Activated naive CD8-positive, alpha-beta T cell treated with anti-CD3 and anti-CD28 coated beads, Interleukin-2, amount 10 ng/mL, durations not matched to agents 7 days and 5 days (primary cell): ENCODE data around the gene OR1D5. TPM values are rescaled to one million over a fixed set of nuclear protein-coding genes. Genes with fewer than 3 reads are reported as not detected.
"Not testable (repeated sequence)": the region's sequence is repeated elsewhere in the genome, so short reads cannot be mapped to it uniquely, and the experiment has no call there.

ENCODE experiments used
- ATAC-seq: fragments of 150-1000 bp; cut with Tn5 transposase; one replicate; pipeline ENCODE4 v1.10.0; 2021; ENCODE audit warnings: low read depth, moderate library complexity
- POLR2A ChIA-PET: fragments of 350-600 bp; sonication (Branson Sonifier 250); formaldehyde crosslinking; loops from one replicate; lab custom pipeline; 2021; ENCODE audit warnings: antibody characterized with exemption; lab: Charles Lee
- DNase-seq: peaks from one replicate; pipeline ENCODE4 v3.0.0; 2021
- H3K27ac Mint-ChIP-seq: one replicate; pipeline ENCODE4 v1.8.0; 2022; ENCODE audit warnings: mild to moderate bottlenecking, mixed read lengths
- H3K27me3 Mint-ChIP-seq: one replicate; pipeline ENCODE4 v1.8.0; 2022; ENCODE audit warnings: mild to moderate bottlenecking, moderate library complexity, mixed read lengths
- H3K36me3 Mint-ChIP-seq: one replicate; pipeline ENCODE4 v1.8.0; 2021; ENCODE audit warnings: mild to moderate bottlenecking, mixed read lengths
- H3K4me1 Mint-ChIP-seq: one replicate; pipeline ENCODE4 v1.8.0; 2021; ENCODE audit warnings: mixed read lengths
- H3K4me3 Mint-ChIP-seq: one replicate; pipeline ENCODE4 v1.8.0; 2022; ENCODE audit warnings: mild to moderate bottlenecking, moderate library complexity, mixed read lengths
- H3K9me3 Mint-ChIP-seq: one replicate; pipeline ENCODE4 v1.8.0; 2021; ENCODE audit warnings: mixed read lengths
- total RNA-seq, 2 experiments: library from RNA; stranded (reverse); gene quantifications; one replicate each; pipeline ENCODE4 v1.2.3, GENCODE V29; 2021

OR1D5 gene
- total RNA-seq, 2 experiments from 2014 or later = not detected

GRCh38 chr17:3037259-3037658 lies 26.1 kb downstream of the OR1D5 start:
- POLR2A ChIA-PET = no interaction called here
- Mint-ChIP-seq H3K4me1 (no peaks in the 10 kb centered on the region), H3K36me3 (no peaks in the 10 kb centered on the region), H3K4me3 (no peak overlapping the region), H3K27ac (no peak overlapping the region), H3K27me3 (peaks cover 8% of the 10 kb centered on the region), H3K9me3 (no peaks in the 10 kb centered on the region)
- DNase-seq (no peak), ATAC-seq (no peak)

DNA sequence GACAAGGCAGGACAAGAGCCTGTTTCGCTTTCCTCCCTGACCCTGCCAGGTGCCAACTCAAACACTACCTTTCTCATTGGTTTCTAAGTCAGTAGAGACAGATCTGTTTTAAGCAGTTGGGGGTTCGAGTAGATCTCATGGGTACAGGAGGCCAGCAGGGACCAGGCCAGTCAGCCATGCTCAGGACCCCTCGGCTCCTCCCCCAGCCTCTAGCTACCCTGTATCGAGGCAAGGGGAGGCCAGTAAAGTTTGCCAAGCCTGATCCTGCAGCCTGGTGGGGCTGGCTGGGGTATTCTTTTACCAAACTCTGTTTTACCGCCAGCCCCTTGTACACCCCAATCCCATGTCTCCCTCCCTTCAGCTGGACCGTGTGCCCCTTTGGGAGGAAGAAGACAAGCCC lies 26.6 kb downstream of the OR1D5 start:
- Mint-ChIP-seq H3K4me1 (no peaks in the 10 kb centered on the region), H3K9me3 (no peaks in the 10 kb centered on the region), H3K4me3 (no peak overlapping the region), H3K27me3 (peaks cover 6% of the 10 kb centered on the region), H3K27ac (no peak overlapping the region), H3K36me3 (no peaks in the 10 kb centered on the region)
- POLR2A ChIA-PET = no interaction called here
- DNase-seq (no peak), ATAC-seq (no peak)

DNA sequence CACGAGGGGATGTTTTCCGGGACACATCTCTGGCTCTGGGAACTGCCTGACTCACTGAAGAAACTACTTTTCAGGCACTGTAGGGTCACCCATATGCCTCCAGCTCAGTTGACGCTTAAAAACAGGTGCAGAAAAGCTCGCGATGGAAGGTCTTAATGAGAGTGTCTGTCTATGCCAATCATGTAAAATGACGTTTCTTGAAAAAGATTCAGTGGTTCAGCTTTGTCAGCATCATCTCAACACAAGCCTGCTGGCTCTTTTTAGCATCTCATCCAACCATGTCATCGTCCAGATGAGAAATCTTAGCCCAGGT lies 27.5 kb downstream of the OR1D5 start:
- Mint-ChIP-seq H3K4me3 (no peak overlapping the region), H3K9me3 (no peaks in the 10 kb centered on the region), H3K36me3 (no peaks in the 10 kb centered on the region), H3K27ac (no peak overlapping the region), H3K4me1 (no peaks in the 10 kb centered on the region), H3K27me3 (peaks cover 6% of the 10 kb centered on the region)
- DNase-seq (no peak), ATAC-seq (no peak)
- POLR2A ChIA-PET = no interaction called here

- ATAC-seq (no peak), DNase-seq (no peak)
- H3K27me3 Mint-ChIP-seq = peaks cover 6% of the 10 kb centered on the region
- no peaks in the 10 kb centered on the region for H3K4me1 Mint-ChIP-seq
- no peak overlapping the region for H3K27ac Mint-ChIP-seq
- POLR2A ChIA-PET = no interaction called here
- no peaks in the 10 kb centered on the region for H3K36me3 Mint-ChIP-seq
- no peaks in the 10 kb centered on the region for H3K9me3 Mint-ChIP-seq
- no peak overlapping the region for H3K4me3 Mint-ChIP-seq
These were observed 28.0 kb downstream of the OR1D5 start for GRCh38 chr17:3035256-3035967.

DNA sequence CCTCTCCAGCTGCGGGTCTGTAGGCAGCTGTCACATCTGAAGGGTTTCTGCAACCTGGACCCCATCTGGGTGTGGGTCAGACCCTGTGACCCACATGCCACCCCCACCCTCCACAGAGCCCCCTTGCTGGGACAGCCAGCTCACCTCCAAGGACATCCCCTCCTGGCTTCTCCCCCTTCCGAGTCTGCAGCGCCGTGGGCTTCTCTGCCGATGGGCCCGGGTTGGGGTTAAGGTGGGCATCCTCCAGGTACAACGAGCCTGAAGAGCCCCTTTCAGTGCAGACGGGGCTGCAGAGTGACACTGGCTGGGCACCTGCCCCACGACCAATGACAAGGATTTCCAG lies 28.9 kb downstream of the OR1D5 start:
- H3K27me3 Mint-ChIP-seq = peaks cover 6% of the 10 kb centered on the region
- POLR2A ChIA-PET = no interaction called here
- no peak for DNase-seq
- no peak for ATAC-seq
- no peaks in the 10 kb centered on the region for H3K36me3 Mint-ChIP-seq
- no peaks in the 10 kb centered on the region for H3K4me1 Mint-ChIP-seq
- H3K27ac Mint-ChIP-seq = no peak overlapping the region
- no peak overlapping the region for H3K4me3 Mint-ChIP-seq
- H3K9me3 Mint-ChIP-seq = no peaks in the 10 kb centered on the region

GRCh38 chr17:3033741-3034577 lies 29.4 kb downstream of the OR1D5 start:
- H3K4me1 Mint-ChIP-seq = no peaks in the 10 kb centered on the region
- POLR2A ChIA-PET = no interaction called here

GRCh38 chr17:3033248-3033640 lies 30.2 kb downstream of the OR1D5 start:
- no peak overlapping the region for H3K4me3 Mint-ChIP-seq
- H3K36me3 Mint-ChIP-seq = no peaks in the 10 kb centered on the region
- no peaks in the 10 kb centered on the region for H3K9me3 Mint-ChIP-seq
- H3K27ac Mint-ChIP-seq = no peak overlapping the region
- H3K4me1 Mint-ChIP-seq = no peaks in the 10 kb centered on the region
- H3K27me3 Mint-ChIP-seq = peaks cover 4% of the 10 kb centered on the region
- no peak for ATAC-seq
- POLR2A ChIA-PET = no interaction called here
- no peak for DNase-seq

More at GRCh38 chr17:3033741-3034577, 29.4 kb downstream of the OR1D5 start:
- no peak overlapping the region for H3K4me3 Mint-ChIP-seq
- no peaks in the 10 kb centered on the region for H3K36me3 Mint-ChIP-seq
- ATAC-seq (no peak), DNase-seq (no peak)
- no peaks in the 10 kb centered on the region for H3K9me3 Mint-ChIP-seq
- H3K27ac Mint-ChIP-seq = no peak overlapping the region
- peaks cover 4% of the 10 kb centered on the region for H3K27me3 Mint-ChIP-seq

DNA sequence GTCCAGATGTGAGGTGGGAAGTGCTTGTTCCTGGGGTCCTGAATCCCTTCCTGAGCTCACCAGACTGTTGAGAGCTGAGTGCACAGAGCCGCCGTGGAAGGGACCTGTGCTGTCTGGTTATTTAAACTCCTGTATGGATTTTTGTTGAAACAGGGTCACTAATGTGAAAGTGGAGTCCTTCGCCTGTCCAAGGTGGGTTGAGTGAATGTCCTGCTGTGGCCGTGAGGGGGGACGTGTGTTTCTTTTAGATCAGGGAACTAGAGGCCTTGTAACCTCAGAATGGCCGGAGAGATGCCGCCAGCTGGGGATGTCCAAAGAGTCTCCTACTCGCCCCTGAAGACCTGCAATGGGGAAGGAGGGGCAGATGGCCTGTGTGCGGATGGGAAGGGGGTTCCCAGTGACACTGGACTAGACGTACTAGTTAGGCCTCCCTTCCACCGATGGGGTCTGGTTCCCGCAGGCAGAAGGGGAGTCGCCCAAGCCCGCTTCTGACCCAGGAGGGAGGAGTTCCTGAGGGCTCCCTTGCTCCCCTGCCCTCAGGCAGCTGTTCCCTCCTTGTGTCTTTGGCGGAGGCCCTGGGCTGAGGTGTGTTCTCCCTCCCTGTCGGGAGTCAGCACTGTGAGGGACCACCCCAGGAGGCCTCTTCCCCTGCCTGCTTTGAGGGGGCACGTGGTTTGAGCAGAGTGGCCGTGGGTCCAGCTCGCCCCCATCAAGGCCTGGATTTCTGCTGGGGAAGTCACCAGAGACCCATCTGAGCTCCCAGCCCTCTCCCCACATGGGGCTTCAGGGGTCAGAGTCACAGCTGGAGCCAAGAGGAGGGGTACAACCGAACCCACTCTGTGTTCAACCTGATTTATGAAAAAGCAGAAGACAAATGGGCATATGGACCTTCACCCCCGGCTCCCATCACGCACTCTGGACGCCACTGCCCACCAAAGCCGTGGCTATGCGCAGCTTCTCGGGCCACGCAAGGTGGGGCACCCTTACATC lies 30.9 kb downstream of the OR1D5 start:
- H3K4me3 Mint-ChIP-seq = no peak overlapping the region
- H3K9me3 Mint-ChIP-seq = no peaks in the 10 kb centered on the region
- H3K36me3 Mint-ChIP-seq = no peaks in the 10 kb centered on the region
- no peak for DNase-seq
- H3K27me3 Mint-ChIP-seq = peaks cover 4% of the 10 kb centered on the region
- no peak overlapping the region for H3K27ac Mint-ChIP-seq
- no peak for ATAC-seq
- POLR2A ChIA-PET = no interaction called here
- no peaks in the 10 kb centered on the region for H3K4me1 Mint-ChIP-seq

- H3K36me3 Mint-ChIP-seq, H3K4me3 Mint-ChIP-seq, H3K27me3 Mint-ChIP-seq, POLR2A ChIA-PET, H3K9me3 Mint-ChIP-seq, DNase-seq, ATAC-seq, H3K27ac Mint-ChIP-seq, H3K4me1 Mint-ChIP-seq: not testable (repeated sequence)
These were observed 32.4 kb downstream of the OR1D5 start for GRCh38 chr17:3030852-3031470.

DNA sequence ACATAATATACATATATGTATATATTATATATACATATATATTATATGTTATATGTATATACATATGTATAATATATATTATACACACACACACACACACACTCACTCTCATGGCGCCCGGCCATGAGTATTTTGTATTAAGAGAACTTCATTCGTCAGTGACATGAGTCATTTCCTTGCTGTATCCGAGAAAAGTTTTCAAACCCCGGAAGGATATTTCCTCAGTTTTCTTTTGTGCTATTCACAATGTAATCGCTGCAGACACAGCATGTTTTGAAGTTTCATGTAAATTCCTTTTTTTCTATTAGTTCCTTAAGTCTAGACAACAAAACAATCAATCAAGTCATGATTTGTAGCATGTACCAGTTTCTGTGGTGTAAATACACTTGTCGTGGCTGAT lies 33.3 kb downstream of the OR1D5 start:
- Mint-ChIP-seq H3K36me3 (no peaks in the 10 kb centered on the region), H3K4me3 (no peak overlapping the region)
- POLR2A ChIA-PET = no interaction called here

GRCh38 chr17:3029213-3029913 lies 34.0 kb downstream of the OR1D5 start:
- no peaks in the 10 kb centered on the region for H3K36me3 Mint-ChIP-seq
- no peak overlapping the region for H3K4me3 Mint-ChIP-seq
- POLR2A ChIA-PET = no interaction called here
- no peaks in the 10 kb centered on the region for H3K4me1 Mint-ChIP-seq
- H3K27ac Mint-ChIP-seq = no peak overlapping the region
- H3K9me3 Mint-ChIP-seq = peaks cover 2% of the 10 kb centered on the region
- DNase-seq (no peak), ATAC-seq (no peak)
- no peaks in the 10 kb centered on the region for H3K27me3 Mint-ChIP-seq

More for the DNA sequence above, 33.3 kb downstream of the OR1D5 start:
- Mint-ChIP-seq H3K27ac (no peak overlapping the region), H3K27me3 (peaks cover 2% of the 10 kb centered on the region), H3K4me1 (no peaks in the 10 kb centered on the region), H3K9me3 (no peaks in the 10 kb centered on the region)
- DNase-seq (no peak), ATAC-seq (no peak)

GRCh38 chr17:3027786-3028532 lies 35.4 kb downstream of the OR1D5 start:
- Mint-ChIP-seq H3K36me3 (no peaks in the 10 kb centered on the region), H3K27ac (no peak overlapping the region), H3K27me3 (no peaks in the 10 kb centered on the region), H3K4me1 (no peaks in the 10 kb centered on the region), H3K9me3 (peaks cover 2% of the 10 kb centered on the region), H3K4me3 (no peak overlapping the region)
- DNase-seq (no peak), ATAC-seq (no peak)
- POLR2A ChIA-PET = no interaction called here
